AG08396 (cell line): ENCODE results near the gene GLCCI1.

Experiments used
- DNase-seq: peaks from one replicate; pipeline ENCODE4 v3.0.0; 2012; ENCODE audit warnings: low spot score, mixed read lengths

GLCCI1 gene

GRCh38 chr7:7968544-7969305 is at the start of gene GLCCI1:
Gene GLCCI1 (plus strand): TSS chr7:7968796. CDS start chr7:7969351, 555 bp downstream.
- peak; percentile 95 for DNase-seq

DNA sequence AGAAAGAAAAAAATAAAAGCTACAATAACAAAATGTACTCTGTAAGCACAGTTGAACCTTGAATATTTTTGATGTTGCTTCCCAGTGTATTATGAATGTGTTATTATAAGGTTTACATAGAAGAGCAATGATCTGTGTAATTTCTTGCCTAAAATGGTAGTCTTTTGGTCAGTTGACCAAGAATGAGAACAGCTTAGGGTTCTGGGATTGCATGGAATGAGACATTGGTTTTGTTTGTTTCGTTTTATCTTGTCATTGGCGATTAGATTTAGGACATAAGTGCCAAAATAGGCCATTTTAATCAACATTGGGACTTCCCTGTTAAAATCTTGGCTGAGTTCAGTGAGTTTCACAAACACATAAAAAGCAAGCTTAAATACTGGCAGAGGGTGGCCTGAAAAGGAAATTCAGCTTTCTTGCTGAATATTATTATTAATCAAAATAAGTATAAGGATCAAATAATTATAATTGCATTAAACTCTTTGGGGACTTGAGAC is 49.1 kb upstream of the GLCCI1 start:
- no peak for DNase-seq

- DNase-seq: no peak
Measured at GRCh38 chr7:7920056-7920455, 48.5 kb upstream of the GLCCI1 start.

GRCh38 chr7:7920481-7920880 is 48.1 kb upstream of the GLCCI1 start:
- no peak for DNase-seq

GRCh38 chr7:7921830-7922229 is 46.8 kb upstream of the GLCCI1 start:
- DNase-seq: no peak

GRCh38 chr7:7922684-7923385 is 45.8 kb upstream of the GLCCI1 start:
- DNase-seq: no peak

DNA sequence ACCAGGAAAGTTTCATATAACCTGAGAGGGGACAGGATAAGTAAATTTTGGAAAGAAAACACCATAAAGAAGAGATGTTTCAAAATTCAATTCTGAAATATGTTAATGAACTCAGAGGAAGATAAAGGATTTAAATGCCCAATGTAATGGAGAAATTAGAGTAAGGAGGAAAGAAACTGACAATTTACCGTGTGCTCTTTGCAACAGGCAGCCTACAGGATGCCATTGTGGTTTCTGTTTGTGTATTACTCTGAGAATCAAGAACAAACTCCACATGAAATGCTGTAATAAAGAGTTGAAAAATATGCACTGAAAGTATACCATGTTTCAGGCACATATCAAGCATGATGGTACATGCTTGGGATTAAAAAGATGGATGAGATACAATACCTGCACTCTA is 44.8 kb upstream of the GLCCI1 start:
- no peak for DNase-seq

DNA sequence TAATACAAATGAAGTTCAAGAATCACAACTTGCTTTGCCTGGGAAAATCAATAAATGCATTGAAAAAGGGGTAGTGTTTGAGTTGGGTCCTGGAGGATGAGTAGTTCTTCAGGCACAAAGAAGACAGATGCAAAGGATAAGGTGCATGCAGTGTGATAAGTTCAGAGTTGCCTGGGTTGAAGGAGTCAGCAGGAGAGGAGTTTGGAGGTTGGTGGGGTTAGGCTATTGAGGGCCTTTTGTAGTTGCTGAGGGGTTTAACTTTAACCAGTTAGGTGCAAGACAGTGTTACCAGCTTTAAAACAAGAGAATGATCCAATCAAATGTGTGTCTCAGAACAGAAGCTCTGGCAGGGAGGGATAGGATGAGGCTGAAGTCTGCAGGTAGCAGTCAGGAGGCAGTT is 44.3 kb upstream of the GLCCI1 start:
- DNase-seq: no peak

DNA sequence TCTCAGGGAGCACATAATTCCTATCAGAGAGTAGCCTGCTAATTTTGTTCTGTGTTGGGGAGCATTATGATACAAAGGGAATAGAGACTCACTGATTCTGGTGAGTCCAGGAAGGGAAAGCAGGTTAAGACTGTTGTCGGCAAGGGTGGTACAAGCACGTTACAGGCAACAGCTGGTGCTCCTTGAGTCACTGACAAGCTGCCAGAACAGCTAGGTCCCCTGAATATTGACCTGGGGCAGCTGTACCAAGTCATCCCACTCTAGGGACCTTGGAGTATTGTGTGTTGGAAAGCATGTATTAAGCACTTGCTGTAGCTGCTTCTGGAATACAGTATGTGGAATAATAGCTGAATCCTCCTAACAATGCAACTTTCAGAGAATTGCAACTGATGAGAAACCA is 37.0 kb upstream of the GLCCI1 start:
- DNase-seq: no peak

DNA sequence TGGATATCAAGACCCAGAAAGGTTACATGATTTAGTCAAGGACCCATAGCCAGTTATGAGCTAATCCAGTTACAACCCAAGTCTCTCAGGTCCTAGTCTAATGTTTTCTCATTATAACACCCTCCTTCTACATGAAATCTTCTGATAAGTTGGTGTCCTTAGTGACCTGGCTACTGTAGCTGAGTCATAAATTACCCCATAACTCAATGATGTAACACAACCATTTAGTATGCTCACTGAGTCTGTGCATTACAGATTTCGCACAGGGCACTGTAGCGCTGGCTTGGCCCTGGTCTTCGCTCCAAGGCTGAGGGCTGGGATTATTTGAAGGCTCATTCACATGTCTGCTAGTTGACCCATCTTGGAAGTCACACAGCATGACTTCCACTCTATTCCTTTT is 36.0 kb upstream of the GLCCI1 start:
- DNase-seq: no peak

GRCh38 chr7:7933915-7934526 is 34.6 kb upstream of the GLCCI1 start:
- DNase-seq: no peak

- DNase-seq: no peak
Measured at GRCh38 chr7:7934945-7935344, 33.7 kb upstream of the GLCCI1 start.

DNA sequence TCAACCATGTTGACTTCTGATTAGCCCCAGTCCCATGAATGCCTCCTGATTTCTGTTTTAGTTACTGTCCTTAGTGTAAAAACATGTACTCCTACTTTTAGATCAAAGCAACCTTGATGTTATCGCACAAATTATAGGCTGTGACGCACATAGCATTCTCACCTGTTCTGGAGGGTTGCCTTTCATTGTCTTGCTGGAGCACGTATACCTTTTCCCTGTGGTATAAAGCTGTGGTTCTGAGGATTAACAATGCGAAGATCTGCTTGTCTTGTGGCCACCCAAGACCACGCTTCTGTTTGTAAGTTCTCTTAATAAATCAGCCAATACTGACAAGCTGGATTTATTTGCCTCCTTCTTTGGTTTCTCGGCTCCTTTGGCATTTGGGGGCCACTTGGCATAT is 30.1 kb upstream of the GLCCI1 start:
- no peak for DNase-seq

- DNase-seq: no peak
Measured at GRCh38 chr7:7943951-7944350, 24.6 kb upstream of the GLCCI1 start.

DNA sequence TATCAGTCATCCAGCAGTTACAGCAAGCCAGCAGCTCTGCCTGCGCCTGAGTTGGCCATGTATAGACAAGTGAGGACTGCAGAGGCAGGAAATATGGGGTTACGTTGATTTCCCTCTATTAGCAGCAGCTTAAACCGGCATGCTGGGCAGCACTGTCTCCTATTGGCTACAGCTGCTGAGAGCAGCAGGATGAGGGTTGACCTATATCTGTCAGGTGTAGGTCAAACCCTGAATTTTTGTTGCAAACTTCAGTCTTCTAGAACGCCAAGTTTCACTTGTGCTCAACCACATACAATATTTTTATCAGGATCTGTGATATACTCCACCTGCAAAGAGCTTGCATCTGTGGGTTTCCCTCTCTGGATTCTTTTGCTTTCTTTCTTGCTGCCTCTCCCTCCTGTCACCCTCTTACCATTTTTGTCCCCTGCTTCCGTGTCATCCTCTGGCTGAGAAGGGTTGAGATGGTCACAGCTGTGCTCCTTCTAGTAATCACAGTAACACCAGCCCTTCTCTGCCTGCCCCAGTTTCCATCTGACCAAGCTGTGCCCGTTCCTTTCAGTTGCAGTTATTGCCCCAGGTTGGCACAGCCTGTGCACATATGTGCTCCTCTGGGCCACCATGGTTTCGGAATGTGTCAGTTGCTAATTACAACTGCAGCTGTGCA is 23.8 kb upstream of the GLCCI1 start:
- no peak for DNase-seq

DNA sequence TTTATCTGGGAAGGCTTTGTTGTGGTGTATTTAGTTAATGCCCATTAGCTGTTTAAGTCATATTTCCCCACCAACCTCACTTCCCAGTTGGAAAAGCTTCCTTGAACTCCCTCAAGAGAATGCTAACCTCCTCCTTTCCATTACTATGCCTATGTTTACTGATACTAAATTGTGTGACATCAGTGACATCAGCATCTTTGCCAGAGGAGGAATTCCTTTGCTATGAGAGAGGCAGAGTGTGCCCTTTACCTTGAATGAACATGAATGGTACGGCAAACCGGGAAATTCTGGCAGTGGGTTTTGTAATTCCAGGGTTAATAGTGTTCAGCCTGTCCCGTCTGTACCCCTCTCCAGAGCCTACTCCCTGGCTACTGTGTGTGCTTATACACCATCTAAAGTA is 22.1 kb upstream of the GLCCI1 start:
- DNase-seq: no peak

DNA sequence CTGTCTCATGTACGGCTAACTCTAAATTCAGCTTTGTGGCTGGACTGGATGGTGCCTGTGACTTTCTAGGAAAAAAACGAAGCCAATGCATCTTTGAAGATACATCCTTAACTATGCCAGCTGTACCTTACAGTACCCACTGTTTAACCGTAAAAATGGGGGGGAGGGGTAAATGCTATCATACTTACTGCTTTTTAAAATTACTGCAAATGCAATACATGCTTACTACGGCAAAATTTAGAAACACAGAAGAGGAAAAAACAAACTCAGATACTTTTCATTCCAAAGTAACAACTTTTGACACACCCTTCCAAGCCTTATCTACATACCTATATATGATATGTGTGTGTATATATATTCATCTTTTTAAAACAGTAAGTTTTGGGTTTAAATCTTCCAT is 20.4 kb upstream of the GLCCI1 start:
- no peak for DNase-seq

GRCh38 chr7:7953806-7954205 is 14.8 kb upstream of the GLCCI1 start:
- DNase-seq: no peak

- no peak for DNase-seq
Measured at GRCh38 chr7:7956531-7957128, 12.0 kb upstream of the GLCCI1 start.

- no peak for DNase-seq
Measured at GRCh38 chr7:7957513-7957912, 11.1 kb upstream of the GLCCI1 start.

DNA sequence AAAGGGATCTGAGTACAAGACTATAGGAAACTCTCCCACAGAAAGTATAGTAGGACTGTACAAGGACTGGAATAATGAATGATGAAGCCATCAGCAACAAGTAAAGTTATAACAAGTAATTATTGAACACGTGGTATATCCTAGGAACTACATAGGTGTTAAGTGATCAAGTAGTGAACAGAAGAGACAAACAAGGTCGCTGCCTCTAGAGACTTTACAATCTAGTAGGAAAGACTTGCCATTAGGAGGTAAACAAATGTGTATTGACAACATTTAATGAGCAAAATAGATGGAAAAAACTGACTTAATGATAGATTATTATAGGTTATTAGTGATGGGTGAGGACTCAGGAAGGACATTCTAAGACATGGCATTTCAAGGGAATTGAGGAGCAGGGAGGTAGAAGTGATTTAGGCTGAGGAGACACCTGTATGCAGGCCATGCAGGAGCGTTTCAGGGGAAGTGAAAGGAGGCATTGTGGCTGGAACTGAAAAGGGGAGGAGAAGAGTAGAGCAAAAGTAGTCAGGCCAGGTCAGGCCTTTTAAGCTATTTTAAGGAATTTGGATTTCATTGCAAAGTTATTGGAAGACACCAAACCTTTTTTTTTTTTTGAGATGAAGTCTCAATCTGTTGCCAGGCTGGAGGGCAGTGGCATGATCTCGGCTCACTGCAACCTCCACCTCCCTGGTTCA is 8.5 kb upstream of the GLCCI1 start:
- no peak for DNase-seq

DNA sequence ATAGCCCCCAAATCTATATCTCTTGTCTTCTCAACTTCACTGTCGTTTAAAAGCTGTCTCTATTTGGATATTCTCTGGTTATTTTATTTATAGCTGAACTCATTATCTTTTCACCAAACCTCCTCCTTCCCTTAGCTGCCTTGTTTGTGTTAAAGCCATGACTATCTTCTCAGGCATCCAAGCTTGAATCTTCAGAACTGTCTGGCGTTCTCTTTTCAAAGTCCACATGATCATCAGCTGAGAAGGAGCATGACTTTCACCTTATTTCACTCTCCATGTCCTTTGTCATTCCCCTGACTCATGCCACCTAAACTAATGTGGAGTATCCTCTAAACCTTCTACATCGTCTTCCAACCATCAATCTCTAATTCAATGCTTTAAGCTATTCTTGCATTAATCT is 5.7 kb upstream of the GLCCI1 start:
- peak; percentile 47 for DNase-seq
